ENCODE data around the gene CAMK1G. TPM values are rescaled to one million over a fixed set of nuclear protein-coding genes. Genes with fewer than 3 reads are reported as not detected.

The CAMK1G gene
- total RNA-seq, 1 experiment from 2014 or later = not detected

DNA sequence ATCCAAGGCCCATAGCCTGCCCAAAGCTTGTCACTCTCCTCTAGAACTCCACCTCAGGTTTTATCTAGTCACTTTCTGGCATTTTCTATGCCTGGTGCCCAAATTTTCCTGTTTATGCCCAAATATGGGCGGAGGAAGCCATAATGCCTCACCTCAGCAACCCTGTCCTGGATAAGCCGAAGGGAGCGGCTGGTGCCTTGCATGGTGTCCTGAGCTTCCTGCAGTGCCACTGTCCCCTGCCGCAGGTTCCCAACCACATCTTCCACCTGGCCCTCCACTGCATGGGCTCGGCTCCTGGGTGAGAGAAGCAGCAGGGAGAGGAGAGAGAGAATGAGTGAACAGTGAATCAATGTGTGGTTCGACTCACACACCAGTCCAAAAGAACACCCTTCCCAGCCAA, 34.2 kb downstream of the CAMK1G start:
- Histone ChIP-seq H3K4me2 (no peak overlapping the region), H3K9me3 (ENCODE audit: insufficient read depth, low read depth) (no peaks in the 10 kb centered on the region), H2AFZ (no peak overlapping the region), H3K36me3 (ENCODE audit: low read depth) (peaks cover 51% of the 10 kb centered on the region), H3K27me3 (ENCODE audit: insufficient read depth, low read depth) (no peaks in the 10 kb centered on the region), H3K4me3 (no peak overlapping the region), H4K20me1 (ENCODE audit: insufficient read depth) (no peaks in the 10 kb centered on the region), H3K79me2 (ENCODE audit: low read depth) (no peaks in the 10 kb centered on the region), H3K9me2 (ENCODE audit: insufficient read depth) (no peaks in the 10 kb centered on the region), H3K4me1 (replicated peaks; ENCODE audit: insufficient read depth) (no peaks in the 10 kb centered on the region), H3K27ac (no peak overlapping the region), H3F3A (ENCODE audit: insufficient read depth, low read depth) (peaks cover 7% of the 10 kb centered on the region; the same call in 1 of the 2 replicates)
- DNase-seq = no peak
- intact Hi-C loops (cut with micrococcal nuclease; ENCODE audit: unreplicated experiment) = no loop called here
- ChIA-PET CTCF (no interaction called here), POLR2A (ENCODE audit: unreplicated experiment) (no interaction called here)
- TF ChIP-seq, protein P1, sequence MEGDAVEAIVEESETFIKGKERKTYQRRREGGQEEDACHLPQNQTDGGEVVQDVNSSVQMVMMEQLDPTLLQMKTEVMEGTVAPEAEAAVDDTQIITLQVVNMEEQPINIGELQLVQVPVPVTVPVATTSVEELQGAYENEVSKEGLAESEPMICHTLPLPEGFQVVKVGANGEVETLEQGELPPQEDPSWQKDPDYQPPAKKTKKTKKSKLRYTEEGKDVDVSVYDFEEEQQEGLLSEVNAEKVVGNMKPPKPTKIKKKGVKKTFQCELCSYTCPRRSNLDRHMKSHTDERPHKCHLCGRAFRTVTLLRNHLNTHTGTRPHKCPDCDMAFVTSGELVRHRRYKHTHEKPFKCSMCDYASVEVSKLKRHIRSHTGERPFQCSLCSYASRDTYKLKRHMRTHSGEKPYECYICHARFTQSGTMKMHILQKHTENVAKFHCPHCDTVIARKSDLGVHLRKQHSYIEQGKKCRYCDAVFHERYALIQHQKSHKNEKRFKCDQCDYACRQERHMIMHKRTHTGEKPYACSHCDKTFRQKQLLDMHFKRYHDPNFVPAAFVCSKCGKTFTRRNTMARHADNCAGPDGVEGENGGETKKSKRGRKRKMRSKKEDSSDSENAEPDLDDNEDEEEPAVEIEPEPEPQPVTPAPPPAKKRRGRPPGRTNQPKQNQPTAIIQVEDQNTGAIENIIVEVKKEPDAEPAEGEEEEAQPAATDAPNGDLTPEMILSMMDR (conservative IDR thresholded peaks at IDR 0.05) = no peak
- no peak for TF ChIP-seq EZH2 (IDR thresholded peaks at IDR 0.05; ENCODE audit: low read depth)
- BruUV-seq (replicated peaks) = no TSS peak

DNA sequence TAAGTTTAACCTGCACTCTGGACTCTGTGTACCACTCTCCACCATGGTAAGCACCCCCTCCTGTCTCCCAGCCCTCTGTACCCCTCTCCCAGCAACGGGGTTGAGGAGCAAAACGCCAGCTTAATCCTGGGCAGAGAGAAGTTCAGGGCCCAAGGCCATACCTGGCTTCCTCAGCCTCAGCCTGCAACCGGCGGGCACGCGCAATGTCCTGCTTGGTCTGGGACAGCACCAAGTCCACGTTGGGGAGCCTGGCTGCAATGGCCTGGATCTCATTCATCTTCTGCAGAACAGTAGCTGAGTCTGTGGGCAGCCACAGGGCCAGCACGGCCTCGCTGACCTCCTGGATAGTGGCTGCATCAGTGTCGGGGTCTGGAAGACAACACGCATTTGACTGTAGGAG, 34.8 kb downstream of the CAMK1G start:
- no peaks in the 10 kb centered on the region for H4K20me1 ChIP-seq (ENCODE audit: insufficient read depth)
- H3K27me3 ChIP-seq (ENCODE audit: insufficient read depth, low read depth) = no peaks in the 10 kb centered on the region
- no peak overlapping the region for H2AFZ ChIP-seq
- POLR2A ChIA-PET (ENCODE audit: unreplicated experiment) = no interaction called here
- H3K9me3 ChIP-seq (ENCODE audit: insufficient read depth, low read depth) = no peaks in the 10 kb centered on the region
- no peaks in the 10 kb centered on the region for H3K79me2 ChIP-seq (ENCODE audit: low read depth)
- no peaks in the 10 kb centered on the region for H3K9me2 ChIP-seq (ENCODE audit: insufficient read depth)
- CTCF ChIA-PET = no interaction called here
- H3K4me3 ChIP-seq = no peak overlapping the region
- peaks cover 51% of the 10 kb centered on the region for H3K36me3 ChIP-seq (ENCODE audit: low read depth)
- intact Hi-C loops (cut with micrococcal nuclease; ENCODE audit: unreplicated experiment) = no loop called here
- BruUV-seq (replicated peaks) = no TSS peak
- no peak for TF ChIP-seq EZH2 (IDR thresholded peaks at IDR 0.05; ENCODE audit: low read depth)
- TF ChIP-seq, protein P1 (conservative IDR thresholded peaks at IDR 0.05) = no peak
- peaks cover 7% of the 10 kb centered on the region; the same call in 1 of the 2 replicates for H3F3A ChIP-seq (ENCODE audit: insufficient read depth, low read depth)
- no peak for DNase-seq
- H3K4me1 ChIP-seq (replicated peaks; ENCODE audit: insufficient read depth) = no peaks in the 10 kb centered on the region
- H3K4me2 ChIP-seq = no peak overlapping the region
- H3K27ac ChIP-seq = no peak overlapping the region

DNA sequence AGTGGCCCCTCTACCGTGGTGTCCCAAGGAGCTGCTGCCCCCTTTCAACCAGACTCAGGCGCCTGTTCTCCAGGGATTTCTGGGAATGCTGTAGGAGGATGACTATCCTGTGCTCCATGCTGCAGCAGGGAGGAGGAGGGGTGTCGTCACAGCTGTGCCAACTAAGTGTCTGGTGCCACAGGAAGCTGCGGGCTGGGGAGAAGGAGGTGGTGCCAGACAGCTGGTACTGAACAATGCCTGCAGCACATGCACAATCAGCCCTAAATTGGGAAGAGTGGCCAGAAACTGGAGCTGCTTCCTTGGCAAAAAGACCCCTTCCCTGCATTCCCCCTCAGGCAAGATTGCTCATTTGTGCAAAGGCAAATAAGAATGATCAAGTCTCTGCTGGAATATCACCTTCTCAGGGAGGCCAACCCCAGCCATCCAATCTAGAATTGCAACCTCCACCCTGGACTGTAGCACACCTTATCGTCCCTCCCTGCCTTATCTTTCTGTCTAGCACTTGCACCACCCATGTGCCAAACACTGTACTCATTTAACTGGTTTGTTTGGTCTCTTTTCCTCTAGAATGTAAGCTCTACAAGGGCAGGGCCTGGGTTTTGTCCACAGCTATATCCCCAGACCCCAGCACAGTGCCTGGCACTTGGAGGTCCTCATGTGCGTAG, 35.4 kb downstream of the CAMK1G start:
- no peaks in the 10 kb centered on the region for H3K79me2 ChIP-seq (ENCODE audit: low read depth)
- DNase-seq = no peak
- no peaks in the 10 kb centered on the region for H4K20me1 ChIP-seq (ENCODE audit: insufficient read depth)
- no peak overlapping the region for H3K4me2 ChIP-seq
- peaks cover 51% of the 10 kb centered on the region for H3K36me3 ChIP-seq (ENCODE audit: low read depth)
- H3K9me2 ChIP-seq (ENCODE audit: insufficient read depth) = no peaks in the 10 kb centered on the region
- POLR2A ChIA-PET (ENCODE audit: unreplicated experiment) = interaction anchor here (0.7 kb wide), 1 partner anchor 386 kb away, joined by 3 read pairs; no protein-coding TSS in a partner anchor
- BruUV-seq (replicated peaks) = no TSS peak
- H3K4me3 ChIP-seq = no peak overlapping the region
- H3K9me3 ChIP-seq (ENCODE audit: insufficient read depth, low read depth) = no peaks in the 10 kb centered on the region
- peaks cover 7% of the 10 kb centered on the region; the same call in 1 of the 2 replicates for H3F3A ChIP-seq (ENCODE audit: insufficient read depth, low read depth)
- no peak overlapping the region for H3K27ac ChIP-seq
- H3K4me1 ChIP-seq (replicated peaks; ENCODE audit: insufficient read depth) = no peaks in the 10 kb centered on the region
- no peaks in the 10 kb centered on the region for H3K27me3 ChIP-seq (ENCODE audit: insufficient read depth, low read depth)
- CTCF ChIA-PET = interaction anchor here (0.7 kb wide), 1 partner anchor 61 kb away, joined by 3 read pairs; no protein-coding TSS in a partner anchor
- H2AFZ ChIP-seq = no peak overlapping the region
- TF ChIP-seq EZH2 (IDR thresholded peaks at IDR 0.05; ENCODE audit: low read depth) = no peak
- TF ChIP-seq, protein P1 (conservative IDR thresholded peaks at IDR 0.05) = no peak
- intact Hi-C loops (cut with micrococcal nuclease; ENCODE audit: unreplicated experiment) = no loop called here

All from PC-9 (cell line).